ENCODE data around the gene PTER.
A peak's percentile ranks its signal among the peaks of the same experiment; 100 is the strongest.

PTER gene

GRCh38 chr10:16505161-16505560 lies 68.4 kb downstream of the PTER start:
- no peaks in the 10 kb centered on the region for H3K9me3 Mint-ChIP-seq
- ATAC-seq: no peak
- no peak for DNase-seq
- H3K27me3 Mint-ChIP-seq: no peaks in the 10 kb centered on the region
- no peak overlapping the region for H3K4me3 Mint-ChIP-seq
- no peak overlapping the region for H3K27ac Mint-ChIP-seq
- H3K4me1 Mint-ChIP-seq: no peaks in the 10 kb centered on the region

- Mint-ChIP-seq H3K4me1 (no peaks in the 10 kb centered on the region), H3K9me3 (no peaks in the 10 kb centered on the region), H3K4me3 (no peak overlapping the region), H3K27ac (no peak overlapping the region), H3K27me3 (no peaks in the 10 kb centered on the region)
- ATAC-seq (no peak), DNase-seq (no peak)
Observed at GRCh38 chr10:16509996-16510395, 73.2 kb downstream of the PTER start.

- Mint-ChIP-seq H3K27me3 (no peaks in the 10 kb centered on the region), H3K27ac (no peak overlapping the region), H3K9me3 (no peaks in the 10 kb centered on the region), H3K4me3 (no peak overlapping the region), H3K4me1 (no peaks in the 10 kb centered on the region)
- ATAC-seq (no peak), DNase-seq (no peak)
Observed at GRCh38 chr10:16510843-16511242, 74.0 kb downstream of the PTER start.

- peaks cover 46% of the 10 kb centered on the region for H3K27me3 Mint-ChIP-seq
- no peak overlapping the region for H3K27ac Mint-ChIP-seq
- H3K9me3 Mint-ChIP-seq: no peaks in the 10 kb centered on the region
- DNase-seq: no peak
- no peak overlapping the region for H3K4me3 Mint-ChIP-seq
- peaks cover 17% of the 10 kb centered on the region for H3K4me1 Mint-ChIP-seq
- no peak for ATAC-seq
Observed at GRCh38 chr10:16518822-16519221, 82.0 kb downstream of the PTER start.

DNA sequence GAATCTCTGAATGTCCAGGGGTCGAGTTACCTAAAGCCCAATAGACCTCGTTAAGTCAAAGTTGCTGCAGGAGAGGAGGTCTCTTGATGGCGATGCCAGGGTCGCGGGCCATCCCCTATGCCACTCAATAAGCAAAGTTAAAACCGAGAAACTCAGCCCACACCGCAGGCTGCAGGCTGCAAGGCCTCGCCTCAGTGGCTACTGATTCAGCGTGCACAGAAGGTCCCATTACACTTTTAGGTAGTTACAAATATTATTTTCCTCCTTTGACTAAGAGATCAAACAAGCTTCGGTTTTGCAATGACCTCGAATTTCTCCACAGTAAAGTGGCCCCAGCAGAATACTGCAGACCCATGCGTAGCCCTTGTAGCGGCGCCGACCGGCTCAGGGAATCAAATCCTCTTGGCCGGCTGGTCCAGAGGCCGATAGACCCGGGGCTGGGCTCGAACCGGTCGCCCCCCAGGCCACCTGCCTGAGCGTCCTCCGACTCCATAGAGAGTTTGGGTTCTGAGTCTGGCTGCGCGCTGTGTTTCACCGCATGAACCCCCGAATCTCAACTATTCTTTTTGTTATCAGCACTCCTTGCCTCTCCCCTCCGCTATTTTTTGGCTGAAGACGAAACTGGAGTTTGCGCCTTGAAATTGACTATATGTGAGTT lies 82.6 kb downstream of the PTER start:
- Mint-ChIP-seq H3K4me1 (peaks cover 17% of the 10 kb centered on the region), H3K27ac (no peak overlapping the region), H3K9me3 (no peaks in the 10 kb centered on the region), H3K4me3 (peak overlapping the region; percentile 63 to 77), H3K27me3 (peaks cover 52% of the 10 kb centered on the region)
- DNase-seq: no peak
- no peak for ATAC-seq

DNA sequence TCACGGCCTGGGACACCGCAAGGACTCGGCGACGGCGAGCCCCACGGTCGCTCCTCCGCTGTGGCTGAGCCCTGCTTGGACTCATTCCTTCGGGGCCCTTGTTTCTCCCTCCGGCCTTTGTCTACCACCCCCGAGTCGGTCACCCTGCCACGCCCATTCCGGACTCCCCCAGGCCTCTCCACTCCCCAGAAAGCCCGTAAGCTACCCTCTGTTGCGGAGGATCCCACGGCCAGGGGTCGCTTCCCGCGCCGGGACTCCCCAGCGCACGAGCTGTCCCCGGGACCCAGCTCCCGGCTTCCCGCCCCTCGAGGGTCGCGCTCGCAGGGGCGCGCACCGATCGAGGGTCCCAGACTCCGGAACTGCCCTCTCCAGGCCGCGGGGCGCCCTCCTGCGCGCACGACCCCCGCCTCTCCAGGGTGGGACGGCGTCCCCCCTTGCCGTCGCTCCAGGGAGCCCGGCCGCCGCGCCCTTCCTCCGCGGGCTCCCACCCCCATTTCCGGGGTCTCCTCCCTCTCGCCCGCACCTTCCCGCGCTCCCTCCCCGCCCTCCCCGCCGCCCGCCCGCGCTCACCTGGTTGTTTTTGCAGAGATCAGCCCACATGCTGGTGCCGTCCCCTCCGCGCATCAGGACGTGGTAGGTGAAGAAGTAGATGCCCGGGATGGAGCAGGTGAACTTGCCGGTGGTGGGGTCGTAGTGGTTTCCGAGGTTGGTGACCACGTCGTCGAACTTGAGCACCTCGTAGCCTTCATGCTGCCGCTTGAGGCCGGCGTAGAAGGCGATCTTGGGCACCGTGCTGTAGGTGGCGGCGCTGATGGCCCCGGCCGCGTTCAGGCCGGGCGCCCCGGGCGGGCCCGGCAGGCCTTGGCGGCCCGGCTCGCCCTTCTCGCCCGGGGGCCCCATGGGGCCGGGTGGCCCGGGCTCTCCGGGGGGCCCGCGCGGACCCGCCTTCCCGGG lies 83.4 kb downstream of the PTER start:
- no peaks in the 10 kb centered on the region for H3K9me3 Mint-ChIP-seq
- peaks cover 17% of the 10 kb centered on the region for H3K4me1 Mint-ChIP-seq
- ATAC-seq (peak; percentile 67), DNase-seq (peak; percentile 18 to 26)
- peak overlapping the region; percentile 75 to 78 for H3K4me3 Mint-ChIP-seq
- peaks cover 60% of the 10 kb centered on the region for H3K27me3 Mint-ChIP-seq
- H3K27ac Mint-ChIP-seq: no peak overlapping the region

GRCh38 chr10:16520900-16521299 lies 84.1 kb downstream of the PTER start:
- Mint-ChIP-seq H3K4me1 (peaks cover 17% of the 10 kb centered on the region), H3K9me3 (no peaks in the 10 kb centered on the region), H3K4me3 (peak overlapping the region; percentile 49 to 70), H3K27me3 (peaks cover 60% of the 10 kb centered on the region), H3K27ac (no peak overlapping the region)
- ATAC-seq (peak; percentile 78), DNase-seq (peak; percentile 53 to 62)

DNA sequence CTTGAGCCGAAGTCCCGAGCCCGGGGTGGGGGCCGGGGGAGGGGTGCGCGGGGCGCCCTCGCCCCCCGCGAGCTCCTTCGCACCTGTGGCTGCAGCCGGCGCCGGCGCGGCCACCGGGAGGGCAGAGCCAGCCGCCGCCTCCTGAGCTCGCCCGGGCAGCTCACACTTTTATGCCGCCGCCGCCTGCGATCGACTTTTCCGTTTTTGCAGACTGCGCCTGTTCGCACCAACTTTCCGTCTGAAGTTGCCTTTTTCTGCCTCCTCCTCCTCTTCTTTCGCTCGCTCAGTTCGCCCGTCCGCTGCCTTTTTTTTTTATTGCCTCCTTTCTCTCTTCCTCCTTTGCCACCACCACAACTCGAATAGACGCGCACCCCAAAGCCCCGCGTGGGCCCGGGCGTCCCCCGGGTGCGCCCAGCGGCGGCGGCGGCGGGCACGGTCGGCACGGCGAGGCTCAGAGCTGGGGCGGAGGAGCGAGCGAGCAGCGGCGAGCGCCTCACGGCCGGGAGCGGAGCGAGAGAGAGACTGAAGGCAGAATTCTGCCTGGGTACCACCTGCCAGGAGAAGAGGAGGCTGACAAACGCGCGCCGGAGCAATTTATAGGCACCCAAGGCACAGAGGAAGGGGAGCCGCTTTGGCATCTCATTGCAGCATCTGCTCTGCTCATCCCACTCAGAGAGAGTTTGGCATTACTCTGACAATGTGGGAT lies 84.7 kb downstream of the PTER start, which contains the start of gene C1QL3:
C1QL3 (minus strand) TSS at position 569 of the 706 bp plus-strand sequence. CDS start 814 bp downstream, outside the sequence.
- H3K4me1 Mint-ChIP-seq: peaks cover 17% of the 10 kb centered on the region
- peak within 1 kb of the TSS; percentile 88 to 90 for H3K4me3 Mint-ChIP-seq
- peak within 1 kb of the TSS; percentile 8 to 34 for H3K27ac Mint-ChIP-seq
- no peaks in the 10 kb centered on the region for H3K9me3 Mint-ChIP-seq
- peaks cover 60% of the 10 kb centered on the region for H3K27me3 Mint-ChIP-seq
- peak; percentile 38 to 44 for DNase-seq
- ATAC-seq: peak; percentile 62

DNA sequence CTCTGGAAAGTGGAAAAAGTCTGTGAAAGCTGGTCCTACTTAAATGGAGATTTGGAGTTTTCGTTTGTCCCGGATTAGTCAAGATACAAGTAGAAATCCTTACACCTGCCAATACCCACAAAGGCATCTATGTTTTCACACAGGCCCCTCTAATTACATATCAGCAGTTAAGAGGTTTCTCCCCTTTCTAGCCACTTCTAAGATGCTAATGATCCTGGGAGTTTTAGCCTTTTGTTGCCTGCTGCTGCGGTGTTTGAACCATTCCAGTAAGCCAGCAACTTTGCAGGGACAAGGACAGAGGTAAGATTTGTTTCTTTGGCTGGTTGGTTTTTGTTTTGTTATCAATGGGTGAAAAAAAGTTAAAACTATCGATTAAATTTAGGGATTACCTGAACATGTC lies 90.6 kb downstream of the PTER start:
- no peak for DNase-seq
- Mint-ChIP-seq H3K4me3 (no peak overlapping the region), H3K27me3 (peaks cover 53% of the 10 kb centered on the region)

GRCh38 chr10:16529853-16530252 lies 93.0 kb downstream of the PTER start:
- DNase-seq (no peak), ATAC-seq (no peak)
- Mint-ChIP-seq H3K27ac (no peak overlapping the region), H3K27me3 (peaks cover 30% of the 10 kb centered on the region), H3K4me3 (no peak overlapping the region), H3K4me1 (no peaks in the 10 kb centered on the region), H3K9me3 (no peaks in the 10 kb centered on the region)

More for the DNA sequence above, 90.6 kb downstream of the PTER start:
- ATAC-seq: no peak
- H3K9me3 Mint-ChIP-seq: no peaks in the 10 kb centered on the region
- no peaks in the 10 kb centered on the region for H3K4me1 Mint-ChIP-seq
- H3K27ac Mint-ChIP-seq: no peak overlapping the region

DNA sequence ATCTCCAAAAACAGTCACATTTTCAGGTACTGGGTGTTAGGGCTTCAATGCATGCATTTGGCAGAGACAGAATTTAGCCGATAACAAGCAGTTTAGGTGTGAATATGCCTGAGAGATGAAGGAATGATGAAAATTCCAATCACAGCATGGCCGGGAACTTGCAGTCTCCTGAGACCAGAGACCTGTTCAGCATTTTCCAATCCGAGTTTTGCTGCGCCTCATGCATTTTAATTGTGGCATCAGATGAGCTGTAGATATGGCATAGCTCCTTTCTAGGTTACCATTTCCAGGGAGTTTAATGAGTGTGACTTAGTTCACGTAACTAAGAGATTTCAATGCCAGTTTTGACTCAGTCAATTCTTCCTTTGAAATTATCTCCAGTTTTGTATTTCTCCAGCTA lies 99.3 kb downstream of the PTER start:
- no peak for DNase-seq
- no peak for ATAC-seq
- H3K27ac Mint-ChIP-seq: no peak overlapping the region

DNA sequence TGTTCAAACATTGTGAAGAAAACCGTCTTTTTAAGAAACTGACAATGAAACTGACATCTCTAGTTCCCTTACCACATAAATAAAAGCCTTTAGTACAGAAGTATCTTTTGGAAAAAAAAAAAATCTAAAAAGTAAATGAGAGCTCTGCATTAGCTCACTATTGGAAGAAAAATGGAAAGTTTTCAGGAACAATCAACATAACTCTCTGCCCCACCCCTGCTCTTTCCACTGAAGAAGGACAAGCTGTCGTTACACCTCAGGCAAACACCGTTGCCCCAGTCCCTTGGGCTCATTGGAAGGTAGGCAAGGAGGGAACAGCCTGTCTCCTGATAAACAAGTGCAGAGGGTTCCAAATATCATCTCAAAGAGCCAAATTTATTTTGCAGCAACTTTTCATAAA lies 107.3 kb downstream of the PTER start:
- no peaks in the 10 kb centered on the region for H3K4me1 Mint-ChIP-seq
- ATAC-seq (no peak), DNase-seq (no peak)
- H3K27ac Mint-ChIP-seq: peak overlapping the region in 1 of 2 donors; percentile 22
- no peaks in the 10 kb centered on the region for H3K9me3 Mint-ChIP-seq
- H3K4me3 Mint-ChIP-seq: no peak overlapping the region
- peaks cover 49% of the 10 kb centered on the region for H3K27me3 Mint-ChIP-seq

More for the DNA sequence above, 99.3 kb downstream of the PTER start:
- H3K4me3 Mint-ChIP-seq: no peak overlapping the region
- no peaks in the 10 kb centered on the region for H3K4me1 Mint-ChIP-seq
- H3K9me3 Mint-ChIP-seq: no peaks in the 10 kb centered on the region
- H3K27me3 Mint-ChIP-seq: peaks cover 22% of the 10 kb centered on the region

GRCh38 chr10:16544591-16544990 lies 107.8 kb downstream of the PTER start:
- ATAC-seq (no peak), DNase-seq (no peak)
- no peaks in the 10 kb centered on the region for H3K4me1 Mint-ChIP-seq
- H3K27ac Mint-ChIP-seq: no peak overlapping the region
- H3K27me3 Mint-ChIP-seq: peaks cover 49% of the 10 kb centered on the region
- H3K4me3 Mint-ChIP-seq: no peak overlapping the region
- H3K9me3 Mint-ChIP-seq: no peaks in the 10 kb centered on the region

GRCh38 chr10:16545116-16545736 lies 108.4 kb downstream of the PTER start:
- ATAC-seq (peak; percentile 55), DNase-seq (no peak)
- Mint-ChIP-seq H3K9me3 (no peaks in the 10 kb centered on the region), H3K4me1 (no peaks in the 10 kb centered on the region), H3K4me3 (no peak overlapping the region), H3K27ac (no peak overlapping the region), H3K27me3 (peaks cover 43% of the 10 kb centered on the region)

DNA sequence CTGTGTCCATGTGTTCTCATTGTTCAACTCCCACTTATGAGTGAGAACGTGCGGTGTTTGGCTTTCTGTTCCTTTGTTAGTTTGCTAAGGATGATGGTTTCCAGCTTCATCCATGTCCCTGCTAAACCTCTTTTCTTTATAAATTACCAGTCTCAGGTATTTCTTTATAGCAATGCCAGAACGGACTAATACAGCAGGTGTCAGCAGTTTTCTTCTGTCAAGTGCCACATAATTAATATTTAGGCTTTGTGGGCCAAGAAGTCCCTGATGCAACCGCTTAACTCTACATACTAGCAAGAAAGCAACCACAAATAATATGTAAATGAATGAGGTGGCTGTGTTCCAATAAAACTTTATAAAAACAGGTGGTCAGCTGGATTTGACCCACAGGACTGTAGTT lies 111.2 kb downstream of the PTER start:
- no peaks in the 10 kb centered on the region for H3K9me3 Mint-ChIP-seq
- no peaks in the 10 kb centered on the region for H3K4me1 Mint-ChIP-seq
- peaks cover 38% of the 10 kb centered on the region for H3K27me3 Mint-ChIP-seq
- ATAC-seq: no peak
- DNase-seq: no peak
- H3K27ac Mint-ChIP-seq: no peak overlapping the region
- H3K4me3 Mint-ChIP-seq: no peak overlapping the region
